ENCODE data around the gene TMEM183A.

DNA sequence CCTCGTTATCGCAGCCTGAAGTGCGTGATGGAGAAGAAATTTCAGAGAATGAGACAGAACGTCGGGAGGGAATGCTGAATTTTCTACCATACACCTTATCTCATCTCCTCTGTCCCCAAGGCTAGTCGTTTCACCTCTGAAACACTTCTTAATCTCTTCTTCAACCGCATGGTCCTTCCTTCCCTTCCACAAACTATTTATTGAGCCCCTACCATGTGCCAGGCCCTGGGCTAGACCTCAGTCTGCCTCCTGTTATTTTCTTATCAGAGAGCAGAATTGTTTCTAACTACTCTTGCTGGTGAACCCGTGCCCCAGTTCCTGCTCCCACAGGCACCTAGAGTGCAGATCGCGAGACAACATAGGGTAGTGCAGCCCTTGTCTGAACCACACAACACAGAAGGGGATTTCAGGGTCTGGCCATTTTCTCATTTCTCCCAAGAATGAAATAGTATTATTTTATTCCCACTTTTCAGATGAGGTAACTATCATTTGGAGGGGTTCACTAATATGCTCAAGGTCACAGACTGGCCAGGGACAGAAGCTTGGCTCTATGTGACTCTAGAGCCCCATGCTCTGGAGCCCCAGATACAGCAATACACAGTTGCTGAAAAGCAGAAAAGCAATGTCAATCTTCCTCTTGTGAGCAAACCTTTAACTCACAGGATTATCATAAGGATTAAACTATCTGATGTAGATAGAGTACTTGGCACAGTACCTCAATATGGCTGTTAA is 48.5 kb upstream of the TMEM183A start:
- TF ChIP-seq, protein P1, sequence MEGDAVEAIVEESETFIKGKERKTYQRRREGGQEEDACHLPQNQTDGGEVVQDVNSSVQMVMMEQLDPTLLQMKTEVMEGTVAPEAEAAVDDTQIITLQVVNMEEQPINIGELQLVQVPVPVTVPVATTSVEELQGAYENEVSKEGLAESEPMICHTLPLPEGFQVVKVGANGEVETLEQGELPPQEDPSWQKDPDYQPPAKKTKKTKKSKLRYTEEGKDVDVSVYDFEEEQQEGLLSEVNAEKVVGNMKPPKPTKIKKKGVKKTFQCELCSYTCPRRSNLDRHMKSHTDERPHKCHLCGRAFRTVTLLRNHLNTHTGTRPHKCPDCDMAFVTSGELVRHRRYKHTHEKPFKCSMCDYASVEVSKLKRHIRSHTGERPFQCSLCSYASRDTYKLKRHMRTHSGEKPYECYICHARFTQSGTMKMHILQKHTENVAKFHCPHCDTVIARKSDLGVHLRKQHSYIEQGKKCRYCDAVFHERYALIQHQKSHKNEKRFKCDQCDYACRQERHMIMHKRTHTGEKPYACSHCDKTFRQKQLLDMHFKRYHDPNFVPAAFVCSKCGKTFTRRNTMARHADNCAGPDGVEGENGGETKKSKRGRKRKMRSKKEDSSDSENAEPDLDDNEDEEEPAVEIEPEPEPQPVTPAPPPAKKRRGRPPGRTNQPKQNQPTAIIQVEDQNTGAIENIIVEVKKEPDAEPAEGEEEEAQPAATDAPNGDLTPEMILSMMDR (IDR thresholded peaks at IDR 0.05; ENCODE audit: borderline replicate concordance, extremely low read depth, low read length, poor library complexity, severe bottlenecking): no peak
- TF ChIP-seq EZH2 (IDR thresholded peaks at IDR 0.05; ENCODE audit: borderline replicate concordance, low read depth, low read length, severe bottlenecking): no peak
